ENCODE measurements around the gene MSL2. TPM values are rescaled to one million over a fixed set of nuclear protein-coding genes. Genes with fewer than 3 reads are reported as not detected.

The MSL2 gene
- total and polyA plus RNA-seq, 2 of the 8 experiments (the other 6 are each of a cell fraction or from before 2014, with no cell fraction given) = 9.1 to 41.8 TPM

GRCh38 chr3:136189043-136189442 lies 7.1 kb downstream of the MSL2 start:
- Histone ChIP-seq H3K4me2 (ENCODE audit: insufficient read depth in 1 of 2, low read depth in 2 of 2, low read length in 2 of 2) (no peak overlapping the region), H2BK12ac (ENCODE audit: low read depth, low read length) (no peak overlapping the region), H4K5ac (ENCODE audit: insufficient read length, low read depth, low read length) (no peak overlapping the region), H3K9me3 (ENCODE audit: insufficient read depth in 2 of 2, low read depth in 1 of 2, low read length in 1 of 2) (no peaks in the 10 kb centered on the region), H2AK5ac (ENCODE audit: low read depth, low read length) (no peak overlapping the region), H2BK120ac (replicated peaks; ENCODE audit: low read depth, low read length) (no peak overlapping the region), H3K79me2 (ENCODE audit: control insufficient read depth in 1 of 2, insufficient read depth in 2 of 2, low read length in 2 of 2) (peaks cover 62 to 100% of the 10 kb centered on the region in 2 experiments), H3K23me2 (ENCODE audit: low read depth, low read length) (no peaks in the 10 kb centered on the region), H3K4me1 (replicated peaks in 1 of 4; ENCODE audit: control insufficient read depth in 3 of 4, insufficient read depth in 4 of 4, low read length in 3 of 4) (peaks cover 0 to 10% (median 4%) of the 10 kb centered on the region in 4 experiments; a peak in 4 of 7 replicates), H3K9ac (replicated peaks in 1 of 4; ENCODE audit: extremely low read depth in 1 of 4, low read depth in 3 of 4, low read length in 3 of 4) (no peak overlapping the region), H4K8ac (ENCODE audit: extremely low read depth, insufficient read depth, low read length) (no peak overlapping the region), H2BK5ac (ENCODE audit: low read depth, low read length) (no peak overlapping the region), H4K91ac (replicated peaks; ENCODE audit: insufficient read length, low read length) (no peak overlapping the region), H3K79me1 (ENCODE audit: low read depth, low read length) (peaks cover 6% of the 10 kb centered on the region; the same call in 1 of the 2 replicates), H3K18ac (ENCODE audit: extremely low read depth, low read length) (no peak overlapping the region), H2AFZ (ENCODE audit: low read length) (no peak overlapping the region), H3K4ac (replicated peaks; ENCODE audit: insufficient read length, low read depth, low read length) (no peak overlapping the region), H3K56ac (replicated peaks; ENCODE audit: insufficient read length, low read depth, low read length) (no peak overlapping the region), H4K20me1 (replicated peaks in 1 of 2; ENCODE audit: control insufficient read depth in 1 of 2, insufficient read depth in 2 of 2, low read length in 2 of 2) (peaks cover 27 to 37% of the 10 kb centered on the region in 2 experiments), H3K27ac (ENCODE audit: low read depth, low read length) (no peak overlapping the region), H2BK15ac (ENCODE audit: low read length) (no peak overlapping the region), H3K36me3 (ENCODE audit: control insufficient read depth in 2 of 4, insufficient read depth in 4 of 4, low read length in 3 of 4) (no peaks in the 10 kb centered on the region), H3K23ac (ENCODE audit: insufficient read length) (no peak overlapping the region), H3K4me3 (ENCODE audit: extremely low read depth in 1 of 4, insufficient read depth in 2 of 4, low read depth in 3 of 4, low read length in 4 of 4) (no peak overlapping the region), H2BK20ac (ENCODE audit: low read length) (no peak overlapping the region), H3K14ac (ENCODE audit: insufficient read length) (no peak overlapping the region), H3K27me3 (replicated peaks in 1 of 4; ENCODE audit: control insufficient read depth in 3 of 4, extremely low read depth in 1 of 4, insufficient read depth in 3 of 4, low read length in 3 of 4) (no peaks in the 10 kb centered on the region)
- 96% methylated on average over 4 of the region's 5 CpGs; no CpG with 5 or more reads in 1 of the 2 experiments for WGBS, 2 experiments (ENCODE audit: extremely low coverage in 1 of 2, insufficient coverage in 1 of 2, insufficient read length in 1 of 2, insufficient replicate concordance in 2 of 2, low coverage in 1 of 2, low lambda C conversion rate in 2 of 2, missing lambda C conversion rate in 1 of 2)
- ChIA-PET CTCF (ENCODE audit: partially characterized antibody) (interaction anchor here (1.1 to 1.9 kb wide), 2 partner anchors 38 to 60 kb away, joined by 5 to 7 read pairs; partner anchors contain the start of gene PCCB), POLR2A (ENCODE audit: partially characterized antibody) (interaction anchor here (0.8 to 12.1 kb wide), 2 partner anchors 7 to 563 kb away, joined by 3 to 86 read pairs; partner anchors contain the start of genes MSL2 and STAG1)
- DNase-seq (ENCODE audit: low read depth in 1 of 2, low spot score in 2 of 2) (no peak), FAIRE-seq (no peak)
- TF ChIP-seq RNF2 (IDR thresholded peaks at IDR 0.05; ENCODE audit: borderline replicate concordance, low read depth, low read length, missing control alignments, poor library complexity, severe bottlenecking) (no peak), TEAD4 (IDR thresholded peaks at IDR 0.05; ENCODE audit: low read depth, low read length) (no peak), TAF1 (IDR thresholded peaks at IDR 0.05; ENCODE audit: low read depth, low read length) (no peak), CHD2 (IDR thresholded peaks at IDR 0.05; ENCODE audit: low read length) (no peak), ATF2 (IDR thresholded peaks at IDR 0.05; ENCODE audit: low read length) (no peak), POLR2AphosphoS5 (IDR thresholded peaks at IDR 0.05; ENCODE audit: low read depth, low read length) (no peak), PHF8 (conservative IDR thresholded peaks at IDR 0.05; ENCODE audit: low read depth, low read length) (no peak), KDM5A (IDR thresholded peaks at IDR 0.05; ENCODE audit: low read length) (no peak), RAD21 (IDR thresholded peaks at IDR 0.05 in 1 of 2, conservative IDR thresholded peaks at IDR 0.05 in 1 of 2; ENCODE audit: low read depth in 2 of 2, low read length in 2 of 2) (no peak), FOSL1 (IDR thresholded peaks at IDR 0.05; ENCODE audit: insufficient read depth, low read depth, low read length) (no peak), KDM1A (IDR thresholded peaks at IDR 0.05; ENCODE audit: borderline replicate concordance, low read length) (no peak), TCF12 (IDR thresholded peaks at IDR 0.05; ENCODE audit: low read depth, low read length) (no peak)
